ENCODE results near the gene IP6K3. TPM values are rescaled to one million over a fixed set of nuclear protein-coding genes. Genes with fewer than 3 reads are reported as not detected.
A peak's percentile ranks its signal among the peaks of the same experiment; 100 is the strongest.

IP6K3 gene
- total and polyA plus RNA-seq, 5 donors, result 10.0 to 44.4 (median 26.1) TPM

GRCh38 chr6:33688451-33689147 lies 58.1 kb downstream of the IP6K3 start:
- H3K27me3 ChIP-seq (ENCODE audit: control insufficient read depth, insufficient read depth), result no peaks in the 10 kb centered on the region
- peak in 1 of 3 donors; percentile 32 for DNase-seq
- no peak overlapping the region for H3K27ac ChIP-seq (ENCODE audit: low read length)
- intact Hi-C loops (cut with DNase I), result no loop called here
- ATAC-seq, result no peak
- no peak overlapping the region for H3K4me3 ChIP-seq (ENCODE audit: low read length)
- H3K9me3 ChIP-seq (ENCODE audit: control insufficient read depth, low read length), result no peaks in the 10 kb centered on the region
- WGBS, result 92% methylated on average over 25 of the region's 25 CpGs
- peaks cover 11% of the 10 kb centered on the region for H3K4me1 ChIP-seq (ENCODE audit: control insufficient read depth, insufficient read depth, low read length)

GRCh38 chr6:33688006-33688405 lies 58.7 kb downstream of the IP6K3 start:
- ATAC-seq, result no peak
- WGBS, result 94% methylated on average over 20 of the region's 20 CpGs
- intact Hi-C loops (cut with DNase I), result no loop called here

GRCh38 chr6:33686981-33687975 lies 59.4 kb downstream of the IP6K3 start:
- ATAC-seq (no peak), DNase-seq (peak in 1 of 3 donors; percentile 43)
- no peak overlapping the region for H3K27ac ChIP-seq (ENCODE audit: low read length)
- intact Hi-C loops (cut with DNase I), result no loop called here
- H3K27me3 ChIP-seq (ENCODE audit: control insufficient read depth, insufficient read depth), result no peaks in the 10 kb centered on the region
- H3K4me1 ChIP-seq (ENCODE audit: control insufficient read depth, insufficient read depth, low read length), result peaks cover 5% of the 10 kb centered on the region
- 93% methylated on average over 27 of the region's 27 CpGs for WGBS
- no peaks in the 10 kb centered on the region for H3K9me3 ChIP-seq (ENCODE audit: control insufficient read depth, low read length)
- H3K4me3 ChIP-seq (ENCODE audit: low read length), result no peak overlapping the region

More at GRCh38 chr6:33688006-33688405, 58.7 kb downstream of the IP6K3 start:
- Histone ChIP-seq H3K4me3 (ENCODE audit: low read length) (no peak overlapping the region), H3K27ac (ENCODE audit: low read length) (no peak overlapping the region), H3K27me3 (ENCODE audit: control insufficient read depth, insufficient read depth) (no peaks in the 10 kb centered on the region), H3K4me1 (ENCODE audit: control insufficient read depth, insufficient read depth, low read length) (peaks cover 11% of the 10 kb centered on the region), H3K9me3 (ENCODE audit: control insufficient read depth, low read length) (no peaks in the 10 kb centered on the region)
- DNase-seq, result peak in 1 of 3 donors; percentile 40

GRCh38 chr6:33686225-33686924 lies 60.3 kb downstream of the IP6K3 start:
- H3K9me3 ChIP-seq (ENCODE audit: control insufficient read depth, low read length), result no peaks in the 10 kb centered on the region
- H3K27me3 ChIP-seq (ENCODE audit: control insufficient read depth, insufficient read depth), result no peaks in the 10 kb centered on the region
- H3K27ac ChIP-seq (ENCODE audit: low read length), result no peak overlapping the region
- DNase-seq (peak in 1 of 3 donors; percentile 20), ATAC-seq (no peak)
- no peaks in the 10 kb centered on the region for H3K4me1 ChIP-seq (ENCODE audit: control insufficient read depth, insufficient read depth, low read length)
- H3K4me3 ChIP-seq (ENCODE audit: low read length), result no peak overlapping the region
- intact Hi-C loops (cut with DNase I), result no loop called here
- 74% methylated on average over 6 of the region's 6 CpGs for WGBS

- Histone ChIP-seq H3K4me1 (ENCODE audit: control insufficient read depth, insufficient read depth, low read length) (no peaks in the 10 kb centered on the region), H3K27ac (ENCODE audit: low read length) (no peak overlapping the region), H3K4me3 (ENCODE audit: low read length) (no peak overlapping the region), H3K27me3 (ENCODE audit: control insufficient read depth, insufficient read depth) (no peaks in the 10 kb centered on the region), H3K9me3 (ENCODE audit: control insufficient read depth, low read length) (no peaks in the 10 kb centered on the region)
- peak in 1 of 3 donors; percentile 12 for DNase-seq
- WGBS, result 92% methylated on average over 38 of the region's 38 CpGs
- no peak for ATAC-seq
- intact Hi-C loops (cut with DNase I), result no loop called here
Observed at GRCh38 chr6:33685411-33686224, 61.1 kb downstream of the IP6K3 start.

- ATAC-seq (no peak), DNase-seq (peak in 1 of 3 donors; percentile 28)
- H3K4me1 ChIP-seq (ENCODE audit: control insufficient read depth, insufficient read depth, low read length), result no peaks in the 10 kb centered on the region
- 95% methylated on average over 7 of the region's 7 CpGs for WGBS
- no peaks in the 10 kb centered on the region for H3K27me3 ChIP-seq (ENCODE audit: control insufficient read depth, insufficient read depth)
- H3K4me3 ChIP-seq (ENCODE audit: low read length), result no peak overlapping the region
- H3K9me3 ChIP-seq (ENCODE audit: control insufficient read depth, low read length), result no peaks in the 10 kb centered on the region
- intact Hi-C loops (cut with DNase I), result no loop called here
- no peak overlapping the region for H3K27ac ChIP-seq (ENCODE audit: low read length)
Observed at GRCh38 chr6:33684983-33685382, 61.7 kb downstream of the IP6K3 start.

- Histone ChIP-seq H3K27me3 (ENCODE audit: control insufficient read depth, insufficient read depth) (no peaks in the 10 kb centered on the region), H3K4me3 (ENCODE audit: low read length) (no peak overlapping the region), H3K27ac (ENCODE audit: low read length) (no peak overlapping the region), H3K9me3 (ENCODE audit: control insufficient read depth, low read length) (no peaks in the 10 kb centered on the region), H3K4me1 (ENCODE audit: control insufficient read depth, insufficient read depth, low read length) (no peaks in the 10 kb centered on the region)
- 92% methylated on average over 16 of the region's 16 CpGs for WGBS
- DNase-seq, result peak in 1 of 3 donors; percentile 40
- no peak for ATAC-seq
- intact Hi-C loops (cut with DNase I), result no loop called here
Observed at GRCh38 chr6:33684428-33684896, 62.2 kb downstream of the IP6K3 start.

GRCh38 chr6:33683576-33684427 lies 62.9 kb downstream of the IP6K3 start:
- Histone ChIP-seq H3K4me3 (ENCODE audit: low read length) (no peak overlapping the region), H3K9me3 (ENCODE audit: control insufficient read depth, low read length) (no peaks in the 10 kb centered on the region), H3K4me1 (ENCODE audit: control insufficient read depth, insufficient read depth, low read length) (no peaks in the 10 kb centered on the region), H3K27me3 (ENCODE audit: control insufficient read depth, insufficient read depth) (no peaks in the 10 kb centered on the region), H3K27ac (ENCODE audit: low read length) (no peak overlapping the region)
- ATAC-seq (no peak), DNase-seq (peak in 1 of 3 donors; percentile 57)
- WGBS, result 84% methylated on average over 19 of the region's 19 CpGs
- intact Hi-C loops (cut with DNase I), result no loop called here

- H3K27ac ChIP-seq (ENCODE audit: low read length), result no peak overlapping the region
- intact Hi-C loops (cut with DNase I), result no loop called here
- H3K27me3 ChIP-seq (ENCODE audit: control insufficient read depth, insufficient read depth), result no peaks in the 10 kb centered on the region
- no peak overlapping the region for H3K4me3 ChIP-seq (ENCODE audit: low read length)
- ATAC-seq (no peak), DNase-seq (peak in 1 of 3 donors; percentile 33)
- no peaks in the 10 kb centered on the region for H3K4me1 ChIP-seq (ENCODE audit: control insufficient read depth, insufficient read depth, low read length)
- H3K9me3 ChIP-seq (ENCODE audit: control insufficient read depth, low read length), result no peaks in the 10 kb centered on the region
- 83% methylated on average over 15 of the region's 15 CpGs for WGBS
Observed at GRCh38 chr6:33683051-33683571, 63.6 kb downstream of the IP6K3 start.
